CD8-positive, alpha-beta memory T cell (primary cell): ENCODE results near the gene TNFRSF25. TPM values are rescaled to one million over a fixed set of nuclear protein-coding genes. Genes with fewer than 3 reads are reported as not detected.

Experiments
- CTCF ChIA-PET: fragments of 350-600 bp; sonication (Branson Sonifier 250); formaldehyde crosslinking; loops from one replicate; lab custom pipeline; 2021; ENCODE audit warnings: antibody characterized with exemption; lab: Charles Lee
- POLR2A ChIA-PET: fragments of 350-600 bp; sonication (Branson Sonifier 250); formaldehyde crosslinking; loops from one replicate; lab custom pipeline; 2021; ENCODE audit warnings: antibody characterized with exemption; lab: Charles Lee
- DNase-seq, 5 donors: peaks; one replicate each; pipeline versions ENCODE4 v3.0.0 to v3.0.0-alpha.2; 2020 to 2022; ENCODE audit warnings: mixed read lengths in 1 of 5
- H3K27ac ChIP-seq: one replicate; pipeline ENCODE4 v1.7.0; 2013; ENCODE audit warnings: low read depth, mild to moderate bottlenecking, low read length, moderate library complexity
- H3K27me3 ChIP-seq: 2 replicates; pipeline ENCODE4 v1.7.0; 2013; ENCODE audit warnings: low read length, mild to moderate bottlenecking; ENCODE audit not compliant: insufficient read depth, poor library complexity, severe bottlenecking
- H3K36me3 ChIP-seq: 2 replicates; pipeline ENCODE4 v1.7.0; 2013; ENCODE audit warnings: mild to moderate bottlenecking, low read length, moderate library complexity; ENCODE audit not compliant: insufficient read depth
- H3K4me1 ChIP-seq: 2 replicates; pipeline ENCODE4 v1.7.0; 2013; ENCODE audit warnings: mild to moderate bottlenecking, low read length, moderate library complexity; ENCODE audit not compliant: insufficient read depth
- H3K4me3 ChIP-seq: 2 replicates; pipeline ENCODE4 v1.7.0; 2013; ENCODE audit warnings: mild to moderate bottlenecking, low read length
- H3K9me3 ChIP-seq: 2 replicates; pipeline ENCODE4 v1.7.0; 2013; ENCODE audit warnings: mild to moderate bottlenecking, low read length
- H3K27ac Mint-ChIP-seq, 8 donors: one replicate each; pipeline ENCODE4 v1.8.0; 2020 to 2021; ENCODE audit warnings: mixed read lengths in 8 of 8, mild to moderate bottlenecking in 6 of 8, inconsistent platforms in 3 of 8, moderate library complexity in 3 of 8
- H3K27me3 Mint-ChIP-seq, 2 donors: one replicate each; pipeline ENCODE4 v1.8.0; 2020 to 2021; ENCODE audit warnings: mixed read lengths in 2 of 2, mild to moderate bottlenecking in 1 of 2, moderate library complexity in 1 of 2
- H3K36me3 Mint-ChIP-seq, 3 donors: one replicate each; pipeline ENCODE4 v1.8.0; 2020 to 2021; ENCODE audit warnings: mixed read lengths in 3 of 3, inconsistent platforms in 1 of 3, mild to moderate bottlenecking in 1 of 3
- H3K4me1 Mint-ChIP-seq, 3 donors: one replicate each; pipeline ENCODE4 v1.8.0; 2020 to 2021; ENCODE audit warnings: mixed read lengths in 3 of 3, inconsistent platforms in 1 of 3, mild to moderate bottlenecking in 1 of 3
- H3K4me3 Mint-ChIP-seq, 7 donors: one replicate each; pipeline ENCODE4 v1.8.0; 2020 to 2021; ENCODE audit warnings: mixed read lengths in 7 of 7, mild to moderate bottlenecking in 6 of 7, moderate library complexity in 4 of 7, inconsistent platforms in 2 of 7
- H3K9me3 Mint-ChIP-seq, 5 donors: one replicate each; pipeline ENCODE4 v1.8.0; 2020 to 2022; ENCODE audit warnings: mixed read lengths in 5 of 5, mild to moderate bottlenecking in 3 of 5, moderate library complexity in 2 of 5, inconsistent platforms in 1 of 5
- polyA plus RNA-seq: library from polyadenylated mRNA; unstranded; fragments of 300-500 nt; fragmentation: Illumina TruSeq; gene quantifications from one replicate; pipeline ENCODE4 v1.2.3, GENCODE V29; 2021
- total RNA-seq, 2 experiments: library from RNA; stranded (reverse); gene quantifications; one replicate each; pipeline ENCODE4 v1.2.3, GENCODE V29; 2021

The TNFRSF25 gene
- total and polyA plus RNA-seq, 3 experiments from 2014 or later, result 30.0 to 100 (median 90.8) TPM

DNA sequence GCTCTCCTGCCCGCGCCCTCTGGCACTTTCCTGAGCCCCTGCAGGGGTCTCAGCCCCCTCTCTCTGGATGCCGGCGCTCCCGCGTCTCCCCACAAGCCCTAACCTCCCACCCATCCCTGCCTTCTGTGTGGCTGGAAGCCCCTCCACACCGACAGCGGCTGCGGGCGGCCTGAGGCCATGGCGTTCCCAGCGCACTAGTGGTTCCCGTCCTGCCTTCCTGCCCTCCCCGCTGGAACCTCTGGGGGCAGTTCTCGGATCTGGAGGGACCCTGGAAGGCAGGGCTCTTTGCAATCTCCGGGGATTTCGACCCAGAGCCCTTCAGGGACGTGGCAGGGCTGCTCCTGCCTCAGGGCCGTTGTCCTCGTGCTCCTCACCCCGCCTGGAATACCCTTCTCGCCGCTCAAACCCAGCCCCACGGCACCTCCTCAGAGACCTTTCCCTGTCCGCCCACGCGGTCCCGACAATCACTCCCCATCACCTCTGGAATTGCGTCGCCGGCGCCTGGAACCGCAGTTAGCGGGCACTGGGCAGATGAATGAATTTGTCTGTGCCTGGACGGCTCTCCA lies 41.9 kb downstream of the TNFRSF25 start:
- Mint-ChIP-seq H3K27me3 (peaks cover 36 to 42% of the 10 kb centered on the region in 2 donors), H3K9me3 (no peaks in the 10 kb centered on the region), H3K27ac (peak overlapping the region in 1 of 8 donors; percentile 29), H3K4me1 (peaks cover 9 to 28% (median 17%) of the 10 kb centered on the region in 3 donors), H3K4me3 (peak overlapping the region; percentile 63 to 84 (median 66)), H3K36me3 (no peaks in the 10 kb centered on the region)
- POLR2A ChIA-PET, result no interaction called here
- no peaks in the 10 kb centered on the region for H3K36me3 ChIP-seq
- no peak for DNase-seq
- H3K9me3 ChIP-seq, result no peaks in the 10 kb centered on the region
- H3K27me3 ChIP-seq, result peaks cover 40% of the 10 kb centered on the region
- peaks cover 16% of the 10 kb centered on the region for H3K4me1 ChIP-seq
- CTCF ChIA-PET, result interaction anchor here (0.7 to 6.4 kb wide), 21 partner anchors 10 to 221 kb away, joined by 3 to 92 read pairs (median 3); partner anchors contain the start of genes NOL9, PLEKHG5, TAS1R1 and TNFRSF25
- H3K27ac ChIP-seq, result no peak overlapping the region
- peak overlapping the region; percentile 32 for H3K4me3 ChIP-seq

DNA sequence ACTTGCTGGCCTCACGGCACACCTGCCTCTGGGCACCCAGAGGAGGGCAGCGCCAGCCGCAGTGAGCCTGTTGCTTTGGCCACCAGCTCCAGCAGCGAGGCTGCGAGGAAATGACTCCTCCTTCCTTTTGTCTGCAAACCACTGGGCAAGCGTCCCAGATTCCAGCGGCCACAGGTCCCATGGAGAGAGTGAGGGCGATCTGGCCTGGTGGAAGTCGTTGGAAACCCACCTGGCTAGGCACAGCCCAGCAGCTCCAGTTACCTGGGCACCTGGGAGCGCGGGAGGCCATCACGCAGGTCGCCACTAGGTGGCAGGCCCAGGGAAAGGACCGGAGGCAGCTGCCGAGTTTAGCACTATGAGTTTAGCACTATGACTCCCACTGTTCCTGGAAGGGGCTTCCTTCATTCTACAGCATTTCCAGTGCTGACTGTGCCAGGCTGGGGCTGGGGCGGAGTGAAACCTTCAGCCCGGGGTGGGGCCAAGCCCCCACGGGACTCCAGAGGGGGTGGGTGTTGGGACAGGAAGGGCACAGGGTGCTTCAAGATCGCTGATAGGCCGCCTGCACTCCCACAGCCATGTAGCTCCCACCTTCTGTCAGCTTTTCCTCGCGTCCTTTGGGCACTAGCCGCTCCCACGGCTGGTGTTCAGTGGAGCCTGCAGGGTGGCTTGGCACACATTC lies 42.5 kb downstream of the TNFRSF25 start:
- no peaks in the 10 kb centered on the region for H3K9me3 Mint-ChIP-seq
- no peaks in the 10 kb centered on the region for H3K36me3 Mint-ChIP-seq
- H3K36me3 ChIP-seq, result no peaks in the 10 kb centered on the region
- H3K27ac ChIP-seq, result no peak overlapping the region
- DNase-seq, result peak; percentile 51 to 73 (median 58)
- peak overlapping the region; percentile 50 to 76 (median 66) for H3K4me3 Mint-ChIP-seq
- H3K27me3 ChIP-seq, result peaks cover 42% of the 10 kb centered on the region
- no peaks in the 10 kb centered on the region for H3K9me3 ChIP-seq
- ChIA-PET CTCF (interaction anchor here (0.7 to 6.4 kb wide), 33 partner anchors 9 to 223 kb away, joined by 3 to 92 read pairs (median 3); partner anchors contain the start of genes NOL9, PLEKHG5, TAS1R1 and TNFRSF25), POLR2A (interaction anchor here (0.6 kb wide), 2 partner anchors 40 to 66 kb away, joined by 4 to 6 read pairs; no protein-coding TSS in a partner anchor)
- H3K4me1 Mint-ChIP-seq, result peaks cover 9 to 29% (median 17%) of the 10 kb centered on the region in 3 donors
- H3K27me3 Mint-ChIP-seq, result peaks cover 35 to 44% of the 10 kb centered on the region in 2 donors
- peaks cover 16% of the 10 kb centered on the region for H3K4me1 ChIP-seq
- no peak overlapping the region for H3K27ac Mint-ChIP-seq
- peak overlapping the region; percentile 32 for H3K4me3 ChIP-seq

DNA sequence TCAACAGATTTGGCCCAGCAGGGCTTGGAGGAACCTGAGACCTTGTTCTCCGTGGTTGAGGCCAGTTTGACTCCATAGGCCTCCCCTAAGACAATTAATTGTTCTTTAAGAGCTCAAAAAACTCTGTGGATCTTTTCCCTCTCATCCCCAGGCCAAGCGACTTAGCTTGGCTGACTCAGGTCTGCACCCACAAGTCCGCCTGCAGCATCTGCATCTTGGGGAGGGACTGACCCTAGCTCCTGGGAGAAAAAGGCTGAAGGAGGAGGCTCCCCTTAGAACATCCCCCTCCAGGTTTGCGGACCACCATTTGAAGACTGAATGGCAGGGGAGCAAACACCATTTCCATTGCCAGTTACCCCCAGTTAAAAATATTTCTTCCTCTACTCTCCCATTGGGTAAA lies 44.7 kb downstream of the TNFRSF25 start:
- Mint-ChIP-seq H3K4me1 (peaks cover 9 to 29% (median 17%) of the 10 kb centered on the region in 3 donors), H3K4me3 (peak overlapping the region in 3 of 7 donors; percentile 3 to 46 (median 38)), H3K9me3 (no peaks in the 10 kb centered on the region), H3K27me3 (peaks cover 51 to 55% of the 10 kb centered on the region in 2 donors), H3K36me3 (no peaks in the 10 kb centered on the region), H3K27ac (no peak overlapping the region)
- Histone ChIP-seq H3K27ac (no peak overlapping the region), H3K36me3 (no peaks in the 10 kb centered on the region), H3K4me3 (no peak overlapping the region), H3K27me3 (peaks cover 64% of the 10 kb centered on the region), H3K9me3 (no peaks in the 10 kb centered on the region), H3K4me1 (peaks cover 16% of the 10 kb centered on the region)
- CTCF ChIA-PET, result interaction anchor here (1.1 to 6.4 kb wide), 4 partner anchors 9 to 174 kb away, joined by 3 to 92 read pairs (median 6); partner anchors contain the start of genes NOL9 and TAS1R1
- POLR2A ChIA-PET, result no interaction called here
- no peak for DNase-seq

DNA sequence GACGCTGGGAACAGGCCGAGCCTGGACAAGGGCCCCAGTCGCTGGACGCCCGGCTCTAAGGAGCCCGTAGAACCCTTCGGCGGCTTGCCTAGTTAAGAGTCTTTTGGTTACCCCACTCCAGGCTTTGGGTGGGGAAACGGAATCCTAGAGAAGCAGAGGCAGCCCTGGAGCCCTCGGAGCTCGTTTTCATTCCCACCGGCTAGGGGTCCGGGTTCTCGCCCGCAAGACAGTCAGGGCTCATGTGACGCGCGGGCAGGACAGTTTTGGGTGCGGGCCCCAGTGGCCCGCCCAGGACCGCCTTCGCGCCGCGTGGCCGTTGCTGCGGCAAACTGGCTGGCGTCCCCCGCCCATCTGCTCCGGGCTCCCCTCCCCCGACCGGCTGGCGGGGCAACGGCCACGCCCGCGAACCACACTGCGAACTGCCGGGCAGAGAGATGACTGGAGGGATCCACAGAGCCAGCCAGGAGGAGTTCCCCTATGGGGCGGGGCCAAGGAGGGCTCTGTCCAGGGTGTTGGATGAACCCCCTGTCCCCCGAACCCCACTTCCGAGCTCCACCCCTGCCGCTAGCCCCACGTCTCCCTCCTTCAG lies 45.4 kb downstream of the TNFRSF25 start:
- Mint-ChIP-seq H3K4me3 (peak overlapping the region in 4 of 7 donors; percentile 12 to 50 (median 34)), H3K36me3 (no peaks in the 10 kb centered on the region), H3K9me3 (no peaks in the 10 kb centered on the region), H3K27me3 (peaks cover 57 to 58% of the 10 kb centered on the region in 2 donors), H3K27ac (no peak overlapping the region), H3K4me1 (peaks cover 9 to 29% (median 17%) of the 10 kb centered on the region in 3 donors)
- Histone ChIP-seq H3K27ac (no peak overlapping the region), H3K36me3 (no peaks in the 10 kb centered on the region), H3K4me1 (peaks cover 16% of the 10 kb centered on the region), H3K27me3 (peaks cover 66% of the 10 kb centered on the region), H3K9me3 (no peaks in the 10 kb centered on the region), H3K4me3 (no peak overlapping the region)
- POLR2A ChIA-PET, result no interaction called here
- CTCF ChIA-PET, result interaction anchor here (0.8 to 6.4 kb wide), 7 partner anchors 10 to 176 kb away, joined by 3 to 92 read pairs (median 3); no protein-coding TSS in a partner anchor
- no peak for DNase-seq

DNA sequence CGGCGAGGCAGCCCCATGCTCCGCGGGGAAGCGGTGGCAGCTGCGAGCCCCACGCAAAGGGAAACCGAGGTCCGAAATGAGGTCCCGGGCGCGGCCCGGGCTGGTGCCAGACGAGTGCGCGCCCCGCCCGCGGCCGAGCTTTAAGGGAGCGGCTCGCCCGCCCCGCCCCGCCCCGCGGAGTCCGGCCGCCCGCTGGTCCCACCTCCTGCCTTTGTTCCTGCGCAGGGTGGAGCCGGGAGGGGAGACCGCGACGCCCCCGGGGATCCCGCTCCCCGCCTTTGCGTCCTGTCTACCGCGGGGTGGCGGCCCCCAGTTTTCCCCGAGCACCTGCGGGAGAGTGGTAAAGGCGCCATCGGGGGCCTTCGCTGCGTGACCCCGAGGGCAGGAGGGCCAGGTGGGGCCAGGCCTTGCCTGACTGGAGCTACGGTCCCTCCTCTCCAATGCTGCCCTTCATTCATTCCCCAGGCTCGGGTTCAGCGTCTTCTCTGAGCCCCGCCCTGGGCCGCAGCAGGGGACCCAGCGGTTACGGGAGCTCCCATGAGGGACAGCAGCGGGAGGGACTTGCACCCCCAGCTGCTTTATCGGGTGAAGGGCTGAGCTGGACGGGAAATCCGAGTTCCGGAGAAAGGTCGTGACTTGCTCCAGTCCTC lies 46.0 kb downstream of the TNFRSF25 start, which contains the start of gene HES2:
TSS of gene HES2 (minus strand) at position 116 of the 650 bp plus-strand sequence. CDS start at position 17, 99 bp downstream.
- Mint-ChIP-seq H3K27ac (no peak within 1 kb of the TSS), H3K4me3 (peak within 1 kb of the TSS in 5 of 7 donors; percentile 29 to 50 (median 38)), H3K9me3 (no peaks in the 10 kb centered on the region), H3K4me1 (peaks cover 9 to 29% (median 17%) of the 10 kb centered on the region in 3 donors), H3K36me3 (no peaks in the 10 kb centered on the region), H3K27me3 (peaks cover 60 to 63% of the 10 kb centered on the region in 2 donors)
- POLR2A ChIA-PET, result no interaction called here
- Histone ChIP-seq H3K4me3 (no peak within 1 kb of the TSS), H3K9me3 (no peaks in the 10 kb centered on the region), H3K27ac (no peak within 1 kb of the TSS), H3K4me1 (peaks cover 16% of the 10 kb centered on the region), H3K27me3 (peaks cover 67% of the 10 kb centered on the region), H3K36me3 (no peaks in the 10 kb centered on the region)
- DNase-seq, result no peak
- CTCF ChIA-PET, result interaction anchor here (0.8 to 6.4 kb wide), 7 partner anchors 10 to 175 kb away, joined by 3 to 92 read pairs (median 3); no protein-coding TSS in a partner anchor

DNA sequence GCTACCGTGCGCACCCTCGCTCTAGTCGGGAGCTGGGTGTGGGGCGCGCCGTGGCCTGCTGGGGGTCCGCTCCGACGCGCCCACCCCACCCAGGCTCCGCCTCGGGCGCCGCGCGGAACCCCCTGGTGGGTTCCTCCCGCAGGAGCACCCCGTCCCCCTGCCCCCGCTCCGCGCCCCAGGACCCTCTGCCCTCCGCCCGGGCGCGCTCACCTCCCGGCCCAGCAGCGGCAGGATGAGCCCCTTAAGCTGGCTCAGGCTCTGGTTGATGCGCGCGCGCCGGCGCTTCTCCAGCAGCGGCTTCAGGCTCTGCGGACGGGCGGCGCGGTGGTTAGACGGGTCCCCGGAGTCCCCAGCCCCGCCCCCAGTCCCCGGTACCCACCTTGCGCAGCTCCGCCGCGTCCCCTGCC lies 46.6 kb downstream of the TNFRSF25 start:
- Histone ChIP-seq H3K27ac (no peak overlapping the region), H3K4me1 (peaks cover 18% of the 10 kb centered on the region), H3K27me3 (peaks cover 73% of the 10 kb centered on the region), H3K9me3 (no peaks in the 10 kb centered on the region), H3K36me3 (no peaks in the 10 kb centered on the region), H3K4me3 (no peak overlapping the region)
- ChIA-PET POLR2A (no interaction called here), CTCF (interaction anchor here (1.1 to 6.4 kb wide), 5 partner anchors 13 to 175 kb away, joined by 3 to 92 read pairs (median 4); no protein-coding TSS in a partner anchor)
- Mint-ChIP-seq H3K9me3 (no peaks in the 10 kb centered on the region), H3K4me3 (peak overlapping the region in 1 of 7 donors; percentile 49), H3K36me3 (no peaks in the 10 kb centered on the region), H3K27me3 (peaks cover 65 to 68% of the 10 kb centered on the region in 2 donors), H3K27ac (no peak overlapping the region), H3K4me1 (peaks cover 11 to 31% (median 18%) of the 10 kb centered on the region in 3 donors)
- DNase-seq, result no peak

DNA sequence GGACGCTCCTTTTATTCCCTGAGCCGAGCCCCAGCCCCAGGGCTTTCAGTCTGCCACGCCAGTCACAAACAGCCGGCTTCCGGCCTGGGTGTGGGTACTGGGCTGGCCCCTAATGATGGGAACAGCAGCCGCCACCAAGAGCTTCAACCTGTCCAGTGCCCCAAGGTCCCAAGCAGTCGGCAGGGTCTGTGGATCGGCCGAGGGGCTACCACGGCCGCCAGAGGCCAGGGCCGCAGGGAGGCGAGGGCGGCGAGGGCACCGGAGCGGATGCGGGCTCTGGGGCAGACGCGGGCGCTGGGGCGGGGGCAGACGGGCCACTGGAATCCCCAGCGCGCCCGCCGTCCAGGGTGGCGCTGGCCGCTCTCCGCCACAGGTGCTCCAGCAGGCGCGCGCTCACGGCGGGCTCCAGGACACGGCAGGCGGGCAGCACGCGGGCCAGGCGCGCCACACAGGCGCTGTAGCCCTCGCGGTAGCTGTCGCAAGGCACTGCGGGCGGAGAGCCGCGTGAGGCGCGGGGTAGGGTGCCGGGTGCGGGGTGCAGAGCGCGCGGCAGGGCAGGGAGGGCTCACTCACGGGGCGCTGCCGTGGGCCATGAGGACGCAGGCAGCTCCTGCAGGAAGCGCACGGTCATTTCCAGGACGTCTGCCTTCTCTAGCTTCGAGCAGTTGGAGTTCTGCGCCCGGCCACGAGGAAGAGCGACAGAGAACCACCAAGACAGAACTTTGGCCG lies 47.1 kb downstream of the TNFRSF25 start:
- H3K27me3 Mint-ChIP-seq, result peaks cover 66% of the 10 kb centered on the region in 2 donors
- Histone ChIP-seq H3K4me3 (no peak overlapping the region), H3K9me3 (no peaks in the 10 kb centered on the region), H3K27me3 (peaks cover 70% of the 10 kb centered on the region), H3K36me3 (no peaks in the 10 kb centered on the region), H3K27ac (no peak overlapping the region), H3K4me1 (peaks cover 14% of the 10 kb centered on the region)
- no peak for DNase-seq
- no peaks in the 10 kb centered on the region for H3K9me3 Mint-ChIP-seq
- H3K36me3 Mint-ChIP-seq, result no peaks in the 10 kb centered on the region
- CTCF ChIA-PET, result interaction anchor here (1.5 to 6.4 kb wide), 2 partner anchors 14 to 20 kb away, joined by 5 to 92 read pairs; no protein-coding TSS in a partner anchor
- peaks cover 6 to 26% (median 15%) of the 10 kb centered on the region in 3 donors for H3K4me1 Mint-ChIP-seq
- H3K4me3 Mint-ChIP-seq, result peak overlapping the region in 2 of 7 donors; percentile 38 to 49
- H3K27ac Mint-ChIP-seq, result no peak overlapping the region
- POLR2A ChIA-PET, result no interaction called here
